ENCODE data around the gene TMED1.

Gene TMED1

GRCh38 chr19:10809651-10810285, 26.2 kb downstream of the TMED1 start:
- no peak for DNase-seq (ENCODE audit: low spot score)

DNA sequence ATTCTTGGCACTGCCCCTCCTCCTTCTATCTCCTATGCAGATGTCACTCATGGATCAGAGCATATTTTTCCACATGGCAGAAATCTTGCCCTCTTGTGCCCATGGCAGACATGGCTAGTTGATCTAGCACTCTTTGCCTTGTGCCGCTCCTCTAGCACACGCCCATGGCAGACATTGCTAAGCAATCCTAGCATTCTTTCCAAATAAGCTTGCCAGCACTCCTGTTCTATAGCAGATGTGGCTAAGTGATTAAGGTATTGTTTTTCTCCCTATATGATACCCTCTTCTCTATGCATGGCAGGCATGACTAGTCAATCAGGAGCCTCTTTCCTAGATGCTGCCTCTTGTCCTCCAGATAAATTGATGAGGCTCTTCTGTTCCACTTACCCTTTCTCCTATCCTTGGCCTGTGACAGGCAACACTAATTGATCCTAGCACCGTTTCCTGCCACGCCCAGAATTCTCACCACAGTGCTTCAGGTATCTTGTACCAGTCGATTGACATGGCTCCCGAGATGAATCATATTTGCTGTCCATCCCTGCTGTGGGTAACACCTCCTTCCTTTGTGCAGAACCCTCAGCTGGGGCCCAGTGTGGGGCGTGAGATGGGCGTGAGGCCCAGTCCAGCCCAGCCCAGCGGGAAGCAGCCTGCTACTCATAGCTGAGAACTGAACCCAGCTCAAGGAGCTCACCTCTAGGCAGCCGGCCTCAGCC, 26.9 kb downstream of the TMED1 start:
- DNase-seq (ENCODE audit: low spot score): peak; percentile 72

DNA sequence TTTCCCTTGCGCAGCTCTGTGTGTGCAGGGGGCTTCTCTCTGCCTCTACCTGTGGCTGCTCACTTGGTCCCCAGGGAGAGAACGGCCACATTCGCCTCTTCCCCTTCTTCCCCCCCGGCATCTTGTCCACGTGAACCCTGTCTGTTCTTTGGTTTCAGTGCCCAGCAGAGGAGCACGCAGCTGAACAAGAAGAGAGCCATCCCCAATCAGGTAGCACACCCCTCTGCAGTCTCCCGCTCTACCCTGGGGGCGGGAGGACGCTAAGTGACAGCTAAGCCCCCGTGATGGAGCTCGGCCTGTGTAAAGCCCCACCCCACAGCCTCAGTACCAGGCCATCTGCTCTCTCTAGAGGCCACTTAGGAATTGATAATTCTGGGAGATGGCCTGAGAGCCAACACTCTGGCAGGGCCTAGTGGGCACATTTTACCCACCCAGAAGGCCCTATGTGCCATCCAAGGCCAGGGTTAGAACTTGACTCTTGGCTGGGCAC, 30.2 kb downstream of the TMED1 start:
- no peak for DNase-seq (ENCODE audit: low spot score)

DNA sequence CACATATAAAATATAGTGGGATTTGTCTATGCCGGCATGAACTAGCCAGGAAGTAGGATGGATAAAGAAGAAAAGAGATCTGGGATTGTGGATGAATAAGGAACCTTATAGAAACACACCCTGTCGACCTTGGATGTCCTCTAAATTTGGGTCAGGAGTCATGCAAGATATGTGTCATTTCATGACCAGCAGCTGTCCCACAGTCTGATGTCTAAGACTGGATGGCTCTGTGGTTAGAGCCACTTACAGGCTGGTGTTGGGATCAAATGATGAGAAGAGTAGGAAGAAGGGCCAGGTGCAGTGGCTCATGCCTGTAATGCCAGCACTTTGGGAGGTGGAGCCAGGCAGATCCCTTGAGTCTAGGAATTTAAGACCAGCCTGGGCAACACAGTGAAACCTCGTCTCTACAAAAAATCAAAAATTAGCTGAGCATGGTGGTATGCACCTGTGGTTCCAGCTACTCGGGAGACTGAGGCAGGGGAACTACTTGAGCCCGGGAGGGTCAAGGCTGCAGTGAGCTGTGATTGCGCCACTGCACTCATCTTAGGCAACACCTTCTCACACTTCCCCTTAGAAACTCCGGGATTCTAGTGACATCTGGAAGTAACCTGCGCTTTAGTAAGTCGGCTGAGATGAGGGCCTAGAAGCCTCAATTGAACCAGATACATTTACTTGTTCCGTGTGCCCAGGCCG, 30.8 kb downstream of the TMED1 start:
- no peak for DNase-seq (ENCODE audit: low spot score)

DNA sequence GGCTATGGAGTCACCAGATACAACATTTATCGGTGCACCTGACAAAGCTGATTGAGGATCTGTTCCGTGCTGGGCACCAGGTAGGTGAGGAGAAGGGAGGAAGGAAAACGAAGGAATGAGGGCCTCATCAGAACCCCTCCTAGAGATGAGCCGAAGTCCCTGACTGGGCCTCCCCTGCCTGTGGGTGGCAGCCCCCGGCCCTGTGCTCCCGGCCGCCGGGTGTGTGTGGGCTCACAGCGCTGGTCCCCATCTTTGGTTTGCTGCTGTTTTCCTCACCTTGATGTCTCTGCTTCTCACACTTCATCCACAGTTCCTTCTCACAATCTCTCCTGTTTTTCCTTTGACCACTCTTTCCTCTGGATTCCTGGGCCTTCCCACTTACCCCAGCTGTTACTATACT, 32.8 kb downstream of the TMED1 start:
- no peak for DNase-seq (ENCODE audit: low spot score)

- DNase-seq (ENCODE audit: low spot score): no peak
These were observed 33.5 kb downstream of the TMED1 start for GRCh38 chr19:10802479-10802878.

- DNase-seq (ENCODE audit: low spot score): no peak
These were observed 35.5 kb downstream of the TMED1 start for GRCh38 chr19:10800488-10800887.

DNA sequence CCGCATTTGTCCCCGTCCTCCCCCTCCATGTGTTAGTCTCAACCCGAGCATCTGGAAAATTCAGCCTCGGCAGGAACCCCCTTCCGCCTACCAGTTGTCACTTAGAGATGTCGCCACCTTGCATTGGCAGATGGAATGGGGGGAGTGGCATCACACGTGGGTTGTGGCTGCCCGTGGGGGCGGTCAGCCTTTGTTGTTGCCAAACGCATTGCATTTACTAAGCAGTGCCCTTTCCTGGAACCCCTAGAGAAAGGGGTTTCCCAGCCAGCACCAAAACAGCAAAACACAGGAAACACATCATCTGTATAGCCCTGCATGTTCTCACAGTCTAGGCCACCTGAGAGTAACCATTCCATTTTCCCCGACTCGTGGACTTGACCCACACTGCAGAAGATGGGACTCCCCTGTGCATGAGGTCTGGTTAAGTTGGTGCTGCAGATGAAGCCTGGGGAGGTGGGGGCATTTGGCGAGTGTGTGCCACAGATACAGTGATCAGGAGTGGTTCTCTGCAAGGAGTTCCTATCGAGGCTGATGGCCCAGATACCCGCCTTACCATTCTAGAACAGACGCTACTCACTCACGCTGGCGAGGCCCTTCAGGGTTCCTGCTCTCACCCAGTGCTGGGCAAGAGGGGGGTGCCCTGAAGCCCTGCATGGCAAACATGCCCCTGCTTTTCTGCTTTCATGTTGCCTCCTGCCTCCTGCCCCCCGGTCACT, 38.3 kb downstream of the TMED1 start:
- DNase-seq (ENCODE audit: low spot score): peak; percentile 95

DNA sequence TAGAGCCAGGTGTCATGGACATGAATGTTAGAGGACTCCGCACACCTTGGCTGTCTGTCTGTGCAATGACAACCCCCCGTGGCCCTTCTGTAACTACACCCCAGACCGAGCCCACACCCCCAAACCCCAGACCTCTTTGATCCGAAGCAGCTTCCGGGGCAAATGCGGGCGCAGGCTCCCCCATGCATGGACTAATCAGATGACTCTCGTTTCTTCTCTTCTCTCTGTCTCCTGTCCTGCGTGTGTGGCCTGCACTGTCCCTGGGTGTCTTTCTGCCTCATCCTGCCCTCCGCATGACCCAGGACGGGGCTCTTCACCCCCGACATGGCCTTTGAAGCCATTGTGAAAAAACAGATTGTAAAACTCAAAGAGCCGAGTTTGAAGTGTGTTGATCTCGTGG, 38.9 kb downstream of the TMED1 start:
- peak; percentile 76 for DNase-seq (ENCODE audit: low spot score)

DNA sequence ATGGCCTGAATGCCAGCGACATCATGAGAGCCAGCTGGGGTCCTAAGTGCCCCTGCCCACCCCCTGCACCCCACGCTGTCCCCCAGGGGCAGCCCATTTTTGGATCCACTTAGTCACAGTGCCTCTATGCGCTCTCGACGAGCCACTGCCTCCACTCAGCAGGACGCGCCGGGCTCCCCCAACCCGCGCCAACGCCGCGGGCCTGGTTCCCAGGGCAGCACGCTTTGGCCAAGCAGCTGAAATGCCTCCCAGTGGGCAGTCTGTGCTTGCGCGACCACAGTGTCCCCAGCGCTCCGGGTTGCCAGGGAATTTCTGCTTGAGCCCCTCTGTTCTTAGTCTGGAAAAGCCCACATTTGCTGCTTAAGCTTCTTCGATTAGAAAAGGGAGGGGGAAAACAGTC, 39.4 kb downstream of the TMED1 start:
- no peak for DNase-seq (ENCODE audit: low spot score)

DNA sequence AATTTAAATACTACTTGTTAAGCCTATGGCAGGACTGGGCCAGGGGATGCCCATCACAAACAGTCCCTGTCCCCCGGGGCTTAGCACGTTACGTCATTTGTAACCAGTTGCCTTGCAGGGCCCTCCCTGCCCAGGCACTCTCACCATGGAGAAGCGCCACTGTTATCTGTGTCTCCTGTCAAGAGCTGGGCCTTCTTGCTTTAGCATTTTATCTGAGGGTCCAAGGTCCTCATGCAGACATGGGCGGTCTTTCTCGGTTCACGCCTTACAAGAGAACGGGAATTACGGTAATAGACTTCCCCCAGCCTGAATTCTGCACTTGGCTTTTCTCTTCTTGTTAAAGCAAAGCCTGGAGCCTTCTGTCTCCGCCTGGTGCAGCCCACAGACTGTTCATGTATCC, 46.1 kb downstream of the TMED1 start:
- DNase-seq (ENCODE audit: low spot score): no peak

DNA sequence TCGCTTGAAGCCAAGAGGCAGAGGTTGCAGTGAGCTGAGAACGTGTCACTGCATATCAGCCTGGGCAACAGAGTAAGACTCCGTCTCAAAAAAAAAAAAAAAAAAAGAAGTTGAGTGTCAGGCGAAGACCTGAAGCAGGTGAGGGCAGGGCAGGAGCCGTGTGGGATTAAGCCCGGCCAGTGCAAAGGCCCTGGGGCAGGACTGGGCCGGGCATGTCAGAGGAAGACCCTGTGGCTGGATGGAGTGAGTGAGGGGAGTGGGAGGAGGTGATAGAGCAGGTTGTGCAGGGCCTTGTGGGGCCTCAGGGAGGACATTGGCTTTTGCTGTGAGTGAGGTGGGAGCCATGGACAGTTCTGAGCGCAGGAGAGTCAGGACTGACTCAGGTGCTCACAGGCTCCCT, 47.9 kb downstream of the TMED1 start:
- no peak for DNase-seq (ENCODE audit: low spot score)

DNA sequence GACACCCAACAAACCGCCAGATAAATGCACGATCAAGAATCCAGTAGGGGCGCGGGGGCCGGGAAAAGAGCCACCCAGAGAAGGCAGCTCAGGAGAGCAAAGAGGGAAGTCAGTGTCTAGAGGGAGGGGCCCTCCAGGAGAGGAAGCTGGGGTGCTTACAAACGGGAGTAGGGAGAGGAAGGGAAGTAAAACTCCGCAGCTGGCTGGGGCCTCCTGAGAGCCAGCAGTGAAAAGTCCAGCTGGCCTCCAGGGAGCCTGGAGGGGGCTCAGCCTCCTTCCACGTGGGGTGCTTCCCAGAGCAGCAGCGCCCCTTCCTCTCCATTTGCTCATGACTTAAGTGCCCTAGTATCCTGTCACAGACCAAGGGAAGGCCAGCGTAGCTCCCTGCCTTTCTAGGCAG, 51.8 kb downstream of the TMED1 start:
- DNase-seq (ENCODE audit: low spot score): no peak

- DNase-seq (ENCODE audit: low spot score): no peak
These were observed 53.2 kb downstream of the TMED1 start for GRCh38 chr19:10782795-10783194.
